RPMI8226 (cell line): Measurements from ENCODE around the gene CEP72.
"Not testable (repeated sequence)": the region's sequence is repeated elsewhere in the genome, so short reads cannot be mapped to it uniquely, and the experiment has no call there.

Source experiments
- DNase-seq: peaks from one replicate; pipeline ENCODE4 v3.0.0-alpha.2; 2015

Gene CEP72

DNA sequence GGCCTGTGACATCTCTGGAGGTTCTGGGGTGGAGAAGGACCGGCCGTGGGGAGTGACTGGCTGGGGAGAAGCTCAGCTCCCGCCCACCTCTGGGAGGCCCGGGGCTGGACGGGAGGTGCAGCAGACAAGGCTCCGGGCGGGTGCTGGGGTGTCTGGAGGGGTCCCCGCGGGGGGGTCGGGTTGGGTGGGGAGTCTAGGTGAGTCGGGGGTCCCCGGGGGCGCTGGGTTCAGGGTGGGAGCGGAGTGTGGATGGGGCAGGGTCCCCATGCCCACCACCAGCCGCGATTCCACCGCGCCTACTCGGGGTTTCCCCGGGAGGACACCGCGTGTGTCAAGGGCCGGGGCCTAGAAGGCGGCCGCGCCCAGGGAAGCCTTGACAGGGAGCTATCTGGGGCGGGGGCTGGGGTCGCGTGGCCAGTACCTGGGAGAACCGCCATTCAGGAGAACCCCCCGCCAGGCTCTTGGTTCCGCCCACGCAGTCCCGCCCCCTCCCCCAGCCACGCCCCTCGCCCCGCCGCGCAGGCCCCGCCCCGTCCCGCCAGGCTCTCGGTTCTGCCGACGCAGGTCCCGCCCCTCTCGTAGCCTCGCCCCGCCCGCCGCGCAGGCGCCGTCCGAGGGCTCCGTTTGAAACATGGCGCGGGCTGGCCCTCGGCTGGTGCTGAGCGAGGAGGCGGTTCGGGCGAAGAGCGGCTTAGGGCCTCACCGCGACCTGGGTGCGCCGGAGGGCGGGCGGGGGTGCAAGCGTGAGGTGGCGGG, at the start of gene CEP72:
CEP72 (plus strand) TSS at position 610 of the 756 bp plus-strand sequence; CDS start at position 632, 22 bp downstream.
- DNase-seq, result peak; percentile 95

DNA sequence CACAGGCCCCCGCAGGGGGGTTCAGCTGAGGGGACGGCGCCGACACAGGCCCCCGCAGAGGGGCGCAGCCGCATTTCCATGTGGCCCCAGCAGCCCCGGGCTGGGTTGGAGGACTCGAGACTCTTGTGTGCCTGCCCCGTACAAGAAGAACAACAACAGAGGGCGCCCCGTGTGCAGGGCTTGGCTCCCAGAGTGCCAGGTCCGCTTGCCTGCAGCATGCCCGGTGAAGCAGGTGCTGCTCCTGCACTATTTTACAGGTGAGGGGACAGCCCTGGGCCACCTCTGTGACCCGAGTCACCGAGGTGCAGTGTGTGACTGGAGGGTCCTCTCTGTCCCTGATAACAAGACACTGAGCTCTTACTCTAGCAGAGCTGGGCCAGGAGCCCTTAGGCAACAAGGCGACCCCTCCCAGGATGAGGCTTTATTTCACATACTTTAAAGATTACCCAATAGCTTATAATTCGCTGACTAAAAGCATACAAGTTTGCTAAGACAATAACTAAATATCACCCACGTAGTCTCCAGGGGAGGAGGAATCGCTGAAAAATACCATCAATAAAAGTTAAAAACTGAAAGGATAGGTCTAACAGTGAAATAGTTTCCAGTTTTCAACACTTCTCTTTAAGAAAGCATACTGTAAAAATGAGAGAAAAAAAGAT, 46.2 kb upstream of the CEP72 start:
- no peak for DNase-seq

GRCh38 chr5:566636-567309, 45.4 kb upstream of the CEP72 start:
- DNase-seq, result no peak

DNA sequence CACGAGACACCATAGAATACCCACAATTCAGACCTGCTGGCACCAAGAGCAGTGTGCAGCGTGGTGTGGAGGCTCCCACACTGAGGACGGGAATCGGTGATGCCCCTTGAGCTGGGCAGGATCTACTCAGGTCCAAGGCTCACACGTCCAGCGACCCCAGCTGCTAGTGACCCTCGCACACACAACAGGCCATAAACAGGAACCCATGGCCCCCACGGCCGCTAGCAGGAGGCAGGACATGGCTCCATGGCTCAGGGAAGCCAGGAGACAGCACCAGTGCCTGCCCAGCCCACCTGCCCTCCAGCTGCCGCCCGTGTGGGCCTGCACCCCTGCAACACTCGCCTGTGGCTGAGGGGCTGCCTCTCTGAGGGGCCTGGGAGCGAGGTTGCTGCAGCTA, 44.5 kb upstream of the CEP72 start:
- no peak for DNase-seq

DNA sequence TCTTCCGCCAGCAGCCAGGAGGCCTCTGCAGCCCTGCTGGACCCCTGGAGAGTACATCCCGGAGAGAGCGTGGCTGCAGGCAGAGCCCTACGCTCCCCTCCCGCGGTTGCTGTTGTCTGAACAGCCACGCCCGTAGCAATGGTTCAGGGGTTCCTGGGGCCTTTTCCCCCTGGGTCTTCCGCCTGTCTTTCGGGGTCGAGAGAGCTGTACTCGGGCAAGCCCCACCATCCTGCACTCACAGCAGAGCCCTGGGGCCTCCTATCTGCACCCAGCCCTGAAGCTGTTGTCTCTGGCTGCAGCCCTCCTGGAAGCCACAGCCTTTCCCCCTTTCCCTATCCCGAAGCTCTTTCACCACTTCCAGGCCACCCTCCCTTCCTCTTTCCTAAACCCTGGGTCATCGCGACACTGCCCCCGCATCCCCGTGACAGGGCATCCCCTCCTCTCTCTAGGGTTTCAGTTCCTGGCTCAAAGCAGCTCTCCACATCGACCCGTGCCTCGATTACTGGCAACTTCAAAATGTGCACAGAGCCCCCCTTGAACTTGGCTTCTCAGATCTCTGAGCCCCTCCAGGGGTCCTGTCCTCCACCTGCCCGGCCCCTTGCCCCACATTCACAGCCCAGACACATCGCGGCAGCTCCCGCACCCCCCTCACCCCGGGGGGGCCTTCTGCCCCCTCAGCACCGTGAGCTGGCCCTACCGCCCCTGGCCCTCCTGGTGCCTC, 43.9 kb upstream of the CEP72 start:
- DNase-seq, result no peak

DNA sequence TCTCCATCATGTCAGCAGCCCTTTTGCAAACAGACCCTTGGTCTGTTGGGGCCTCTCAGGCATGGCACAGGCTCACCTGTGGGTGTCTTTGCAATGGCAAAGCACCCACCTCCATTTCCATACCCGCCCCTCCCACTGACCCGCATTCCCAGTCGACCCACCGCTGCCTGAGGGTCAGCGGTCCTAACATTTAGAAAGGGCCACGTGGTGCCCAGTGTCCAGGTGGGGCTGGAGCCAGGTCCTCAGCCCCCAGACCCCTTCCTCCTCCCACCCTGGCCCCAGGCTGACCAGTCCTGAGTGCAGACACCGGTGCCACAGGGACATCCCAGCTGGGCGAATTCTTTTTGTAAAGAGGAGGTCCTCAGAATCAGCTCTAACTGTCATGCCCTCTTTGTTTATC, 43.3 kb upstream of the CEP72 start:
- DNase-seq, result no peak

GRCh38 chr5:569358-569867, 42.7 kb upstream of the CEP72 start:
- DNase-seq, result no peak

GRCh38 chr5:569868-570361, 42.2 kb upstream of the CEP72 start:
- DNase-seq, result no peak

DNA sequence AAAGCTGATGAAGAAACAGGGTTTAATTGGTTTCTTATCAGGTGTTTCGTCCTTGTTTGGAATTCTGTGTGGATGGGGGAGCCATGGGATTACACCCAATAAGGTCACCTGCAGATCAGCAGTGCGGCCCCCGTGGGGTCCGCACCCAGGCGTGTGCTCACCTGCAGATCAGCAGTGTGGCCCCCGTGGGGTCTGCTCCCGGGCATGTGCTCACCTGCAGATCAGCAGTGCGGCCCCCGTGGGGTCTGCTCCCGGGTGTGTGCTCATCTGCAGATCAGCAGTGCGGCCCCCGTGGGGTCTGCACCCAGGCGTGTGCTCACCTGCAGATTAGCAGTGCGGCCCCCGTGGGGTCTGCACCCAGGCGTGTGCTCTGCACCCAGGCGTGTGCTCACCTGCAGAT, 41.7 kb upstream of the CEP72 start:
- DNase-seq, result no peak

- no peak for DNase-seq
These were observed 41.3 kb upstream of the CEP72 start for GRCh38 chr5:570886-571285.

DNA sequence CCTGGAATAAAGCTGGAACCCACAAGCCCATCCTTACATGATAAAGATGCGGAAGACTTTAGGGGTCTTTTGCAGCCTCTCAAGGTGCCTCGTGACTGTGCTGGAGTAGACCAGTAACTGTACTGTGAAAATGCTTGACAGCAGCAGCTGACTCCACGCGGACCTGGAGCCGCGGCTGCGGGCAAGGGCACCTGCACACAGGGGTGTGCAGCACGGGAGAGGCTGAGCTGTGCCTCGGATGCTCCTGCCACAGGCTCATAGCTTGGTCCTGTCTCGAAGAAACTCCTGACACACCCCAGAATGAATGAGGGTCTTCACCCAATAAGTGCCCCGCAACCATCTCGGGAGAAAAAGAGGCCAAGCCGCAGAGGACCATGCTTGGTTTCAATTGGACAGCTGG, 40.3 kb upstream of the CEP72 start:
- no peak for DNase-seq

DNA sequence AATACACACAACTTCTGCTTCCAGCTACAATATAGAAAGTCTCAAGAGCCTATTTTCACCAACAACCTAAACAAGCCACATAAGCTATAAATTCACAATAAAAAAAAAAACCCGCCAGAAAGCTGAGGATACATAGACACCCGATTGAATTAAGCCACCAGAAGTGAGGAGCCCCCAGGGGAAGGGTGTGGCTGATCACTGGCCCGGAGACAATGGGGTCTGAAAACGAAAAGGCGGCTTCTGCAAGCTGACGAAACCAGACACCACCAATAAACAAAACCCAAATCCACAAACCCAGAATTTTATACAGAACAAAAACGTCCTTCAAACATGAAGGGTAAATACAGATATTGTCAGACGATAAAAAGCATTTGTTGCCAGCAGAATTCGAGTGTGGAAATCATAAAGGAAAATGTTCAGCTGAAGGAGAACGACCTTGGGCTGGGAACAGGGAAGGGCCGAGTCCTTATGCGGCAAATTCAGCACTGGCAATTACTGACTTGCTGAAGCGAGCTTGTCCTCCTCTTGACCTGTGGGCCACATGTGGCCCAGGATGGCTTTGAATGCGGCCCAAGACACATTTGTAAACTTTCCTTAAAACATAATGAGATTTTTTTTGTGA, 39.6 kb upstream of the CEP72 start:
- DNase-seq, result no peak

DNA sequence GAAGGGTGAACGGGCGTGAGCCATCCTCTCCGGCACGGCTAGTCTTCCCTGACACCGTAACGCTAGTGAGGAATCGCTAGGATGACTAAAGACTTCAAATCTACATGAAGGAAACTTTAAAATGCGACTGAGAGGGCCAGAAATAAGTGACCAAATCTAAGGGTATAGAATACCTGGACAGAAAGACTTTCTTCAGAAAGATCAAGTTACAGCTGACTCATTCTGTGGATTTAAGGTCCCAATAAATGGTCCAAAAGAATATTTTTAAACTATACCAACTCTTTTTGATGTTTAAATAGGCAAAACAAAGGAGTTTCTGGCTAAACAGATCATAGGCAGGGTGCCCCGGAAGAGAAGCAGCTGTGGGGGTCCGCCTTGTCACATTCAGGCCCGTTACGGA, 38.9 kb upstream of the CEP72 start:
- no peak for DNase-seq

DNA sequence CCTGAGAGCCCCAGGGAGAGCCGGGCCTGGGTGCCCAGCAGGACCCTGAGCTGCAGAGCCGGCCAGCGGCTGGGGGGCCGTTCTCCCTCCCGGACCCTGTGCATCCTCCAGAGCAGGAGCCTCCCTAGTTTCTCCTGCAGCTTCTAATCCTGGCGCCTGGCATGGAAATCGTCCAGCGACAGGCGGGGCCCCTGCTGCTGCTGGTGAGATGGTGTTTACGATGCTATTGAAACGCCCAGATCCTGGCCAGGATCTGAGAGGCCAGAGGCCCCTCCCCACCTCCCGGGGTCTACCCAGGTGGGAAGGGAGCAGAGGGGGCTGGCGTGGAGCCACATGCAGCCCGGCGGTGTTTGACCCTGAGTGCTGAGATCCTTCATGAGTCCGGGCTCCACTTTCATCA, 38.2 kb upstream of the CEP72 start:
- no peak for DNase-seq

DNA sequence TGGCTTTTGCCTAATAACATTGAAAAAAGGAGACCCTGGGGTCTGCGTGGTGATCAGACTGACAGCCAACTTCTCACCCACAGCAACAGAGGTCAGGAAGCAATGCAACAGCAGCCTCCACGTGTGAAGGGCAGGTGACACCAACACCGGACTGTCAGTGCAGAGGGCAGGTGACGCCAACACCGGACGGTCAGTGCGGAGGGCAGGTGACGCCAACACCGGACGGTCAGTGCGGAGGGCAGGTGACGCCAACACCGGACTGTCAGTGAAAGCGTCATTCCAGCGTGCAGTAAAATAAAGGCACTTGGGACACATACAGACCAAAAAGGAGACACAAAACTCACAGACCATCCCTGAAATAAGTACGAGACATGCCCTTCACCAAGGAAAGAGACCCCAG, 37.2 kb upstream of the CEP72 start:
- no peak for DNase-seq

DNA sequence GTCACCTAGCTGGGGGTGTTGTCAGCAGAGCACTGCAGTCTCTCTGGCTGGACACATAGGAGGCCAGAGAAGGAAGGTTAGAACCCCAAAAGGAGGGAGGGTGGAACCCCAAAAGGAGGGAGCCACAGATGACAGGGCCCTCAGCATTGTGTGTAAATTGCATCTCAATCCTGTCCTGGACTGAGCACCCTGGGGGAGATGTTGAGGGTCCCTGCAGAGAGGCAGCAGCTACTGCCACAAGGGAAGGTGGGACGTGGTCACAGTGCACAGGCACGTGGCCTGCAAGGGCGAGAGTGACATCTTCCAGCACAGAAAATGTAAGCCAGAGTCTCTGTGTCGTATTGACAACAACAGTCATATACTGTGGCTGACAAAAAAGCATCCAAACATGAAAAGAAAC, 36.5 kb upstream of the CEP72 start:
- no peak for DNase-seq

GRCh38 chr5:577214-577613, 34.9 kb upstream of the CEP72 start:
- DNase-seq, result not testable (repeated sequence)

- no peak for DNase-seq
These were observed 34.3 kb upstream of the CEP72 start for GRCh38 chr5:577800-578199.

- DNase-seq, result peak; percentile 26
These were observed 32.9 kb upstream of the CEP72 start for GRCh38 chr5:579211-579610.

DNA sequence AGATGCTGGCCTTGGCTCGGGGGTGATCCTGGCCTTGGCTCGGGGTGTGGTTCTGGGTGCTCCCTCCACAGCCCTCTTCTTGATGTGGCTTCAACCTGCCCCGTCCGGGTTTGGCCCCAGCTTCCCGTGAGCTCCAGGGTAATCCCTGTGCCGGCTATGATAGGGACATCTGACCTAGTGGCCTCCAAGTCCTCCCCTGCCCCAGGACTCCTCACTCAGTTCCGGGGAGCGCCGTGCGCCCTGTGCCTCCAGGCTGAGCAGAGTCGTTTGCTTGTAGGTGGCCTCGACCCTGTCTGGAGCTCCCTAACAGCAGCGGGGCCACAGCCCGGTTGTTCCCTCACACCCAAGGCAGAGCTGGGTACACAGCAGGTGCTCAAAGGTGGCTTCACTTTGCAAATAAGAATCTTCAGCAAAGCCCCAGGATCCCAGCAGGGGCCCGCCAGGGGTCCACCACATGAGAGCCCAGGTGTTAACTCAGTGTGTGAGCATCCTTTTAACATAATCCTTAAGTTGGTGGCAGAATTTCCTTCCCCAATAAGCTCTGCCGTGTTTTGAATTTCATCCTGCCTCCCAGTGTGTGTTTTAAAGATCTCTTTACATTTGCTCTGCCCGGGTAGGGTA, 32.3 kb upstream of the CEP72 start:
- no peak for DNase-seq

DNA sequence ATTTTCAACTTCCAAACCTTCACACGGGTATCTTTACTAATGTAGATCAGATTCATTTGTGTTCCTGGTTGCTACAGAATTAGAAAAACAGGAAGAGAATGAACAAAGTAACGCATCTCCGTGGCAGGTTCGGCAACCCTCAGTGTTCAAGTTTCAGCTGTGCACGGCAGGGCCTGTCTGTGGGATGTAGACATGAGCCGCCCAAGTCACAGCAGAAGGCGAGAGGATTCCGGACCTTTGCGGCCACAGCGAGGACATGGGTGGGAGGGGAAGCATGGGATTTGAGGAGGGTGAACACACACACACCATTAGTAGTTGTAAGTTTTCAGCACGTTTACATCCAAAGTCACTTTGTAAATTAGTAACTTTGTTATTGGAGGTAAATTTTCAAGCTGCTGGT, 31.7 kb upstream of the CEP72 start:
- no peak for DNase-seq

- no peak for DNase-seq
These were observed 30.9 kb upstream of the CEP72 start for GRCh38 chr5:581266-581665.
